Hypothalamus (tissue), 51 donors: Measurements from ENCODE around the gene ATP11A.

Source experiments
- DNase-seq, 51 donors: peaks; one replicate each; lab custom pipeline; 2025; lab: John Stamatoyannopoulos, UW

The ATP11A gene

DNA sequence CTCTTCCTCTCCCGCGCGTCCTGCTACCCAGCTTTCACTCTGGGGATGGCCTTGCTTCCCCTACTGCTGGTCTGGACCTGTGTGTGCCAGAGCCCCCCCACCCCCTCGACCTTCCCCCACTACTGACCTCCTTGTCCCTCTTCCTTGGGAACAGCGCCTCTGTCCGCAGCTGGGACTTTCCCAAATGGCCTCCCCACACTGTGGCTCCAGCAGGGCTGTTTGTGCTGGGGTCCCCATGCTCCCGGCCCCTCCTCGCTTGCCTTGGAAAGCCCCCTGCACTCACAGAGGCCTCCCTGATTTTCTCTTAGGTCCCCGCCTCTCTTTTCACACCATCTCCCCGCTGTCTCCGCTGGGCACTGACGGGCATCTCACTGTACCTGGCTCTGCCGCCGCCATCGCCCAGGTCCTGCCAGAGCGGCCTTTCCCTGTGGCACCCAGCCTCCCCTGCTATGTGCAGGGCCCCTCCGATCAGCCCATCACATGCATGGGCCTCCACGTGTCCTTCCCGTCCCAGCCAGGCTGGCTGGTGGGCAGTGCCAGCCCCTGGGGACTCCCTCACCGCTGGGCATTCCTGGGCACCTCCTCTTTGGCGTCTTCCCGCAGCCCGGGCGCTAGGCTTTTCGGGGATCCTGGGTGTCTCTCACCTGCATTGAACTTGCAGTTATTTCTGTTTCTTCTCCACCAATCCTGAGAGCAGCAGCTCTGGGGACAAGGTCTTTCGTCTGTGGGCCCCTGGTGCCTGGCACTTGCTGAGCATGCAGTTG is 118.7 kb downstream of the ATP11A start:
- DNase-seq, result no peak

DNA sequence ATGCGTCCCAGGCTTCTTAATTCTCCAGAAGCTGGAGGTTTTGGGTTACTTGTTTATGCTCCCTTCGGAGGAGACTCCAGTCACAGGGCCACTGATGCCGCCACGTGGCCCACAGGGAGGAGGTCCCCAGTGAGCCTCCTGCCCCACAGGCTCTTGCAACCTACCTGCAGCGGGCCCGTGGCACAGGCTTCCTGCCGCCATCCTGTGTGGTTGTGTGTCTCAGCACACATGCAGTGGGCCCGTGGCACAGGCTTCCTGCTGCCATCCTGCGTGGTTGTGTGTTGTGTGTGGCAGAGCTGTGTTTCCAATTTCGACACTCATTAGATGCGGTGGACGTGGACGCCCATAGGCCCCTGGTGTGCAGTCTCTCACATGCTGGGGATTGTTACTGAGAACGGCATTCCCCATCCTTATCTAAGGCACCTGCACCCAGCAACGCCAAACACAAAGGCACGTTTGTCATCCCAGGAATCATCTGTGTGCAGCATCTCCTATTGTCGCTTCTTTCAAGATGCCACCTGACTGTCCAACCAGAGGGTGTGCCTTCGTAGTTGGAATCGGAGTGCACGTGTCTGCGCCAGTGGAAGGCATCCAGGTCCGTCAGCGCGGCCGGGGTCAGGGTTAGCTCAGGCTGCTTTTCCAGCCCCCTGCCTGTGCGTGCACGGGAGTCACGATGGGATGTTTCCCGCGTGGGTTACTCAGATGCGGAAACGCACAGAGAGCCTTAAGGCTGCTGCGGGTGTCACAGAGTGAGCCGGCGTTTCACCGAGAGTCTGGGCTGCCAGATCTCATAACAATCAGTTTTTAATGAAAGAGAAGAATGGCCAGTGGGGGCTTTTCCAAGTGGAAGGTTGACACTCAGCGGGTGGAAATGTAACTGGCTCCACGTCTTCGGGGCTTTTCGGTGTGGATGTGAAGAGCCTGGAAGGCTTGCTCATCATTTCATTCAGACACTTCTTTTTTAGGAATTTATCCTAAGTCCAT is 119.8 kb downstream of the ATP11A start:
- no peak for DNase-seq

DNA sequence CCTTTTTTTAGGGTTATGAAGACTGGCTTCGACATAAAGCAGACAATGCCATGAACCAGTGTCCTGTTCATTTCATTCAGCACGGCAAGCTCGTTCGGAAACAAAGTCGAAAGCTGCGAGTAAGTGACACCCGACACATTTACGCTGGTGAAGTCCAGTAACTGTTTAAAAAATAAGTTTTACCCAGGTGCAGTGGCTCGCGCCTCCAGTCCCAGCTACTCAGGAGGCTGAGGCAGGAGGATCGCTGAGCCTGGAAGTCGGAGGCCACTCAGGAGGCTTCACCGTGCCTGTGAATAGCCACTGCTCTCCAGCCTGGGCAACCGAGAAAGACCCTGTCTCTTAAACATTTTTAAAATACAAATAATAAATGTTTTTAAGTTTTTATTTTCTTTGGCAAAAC is 120.8 kb downstream of the ATP11A start:
- DNase-seq, result no peak

DNA sequence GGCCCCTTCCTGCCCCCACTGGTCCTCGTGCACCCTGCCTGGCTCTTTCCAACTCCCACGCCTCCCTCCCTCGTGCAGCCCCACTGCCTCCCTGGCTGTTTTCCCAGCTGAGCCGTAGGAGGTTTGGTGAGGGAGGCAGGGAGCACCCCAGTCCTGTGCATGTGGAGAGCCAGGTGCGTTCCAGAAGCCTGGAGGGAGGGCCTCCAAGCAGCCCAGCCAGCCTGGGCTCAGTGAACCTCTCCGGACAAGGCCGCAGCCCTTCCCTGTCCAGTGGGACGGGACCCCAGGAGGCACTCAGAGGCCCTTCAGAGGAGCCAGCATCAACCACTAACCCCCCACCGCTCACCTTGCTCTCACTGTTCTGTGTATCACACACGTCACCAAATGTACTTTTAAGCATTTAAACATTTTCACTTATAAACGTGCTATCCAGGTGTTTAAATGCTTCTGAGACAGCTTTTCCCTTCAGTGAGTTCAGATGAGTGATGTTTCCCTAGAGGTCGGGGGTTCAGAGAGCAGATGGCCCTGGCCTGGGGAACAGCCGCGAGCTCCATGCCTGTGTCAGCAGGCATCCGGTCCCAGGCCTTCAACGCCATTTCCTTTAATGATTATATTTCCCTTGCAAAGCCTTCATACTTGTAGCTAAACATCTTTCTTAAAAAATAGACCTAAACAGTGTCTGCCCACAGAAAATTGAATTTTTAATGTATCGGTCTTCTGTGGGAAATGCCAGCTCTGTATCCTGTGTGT is 122.6 kb downstream of the ATP11A start:
- DNase-seq, result no peak

DNA sequence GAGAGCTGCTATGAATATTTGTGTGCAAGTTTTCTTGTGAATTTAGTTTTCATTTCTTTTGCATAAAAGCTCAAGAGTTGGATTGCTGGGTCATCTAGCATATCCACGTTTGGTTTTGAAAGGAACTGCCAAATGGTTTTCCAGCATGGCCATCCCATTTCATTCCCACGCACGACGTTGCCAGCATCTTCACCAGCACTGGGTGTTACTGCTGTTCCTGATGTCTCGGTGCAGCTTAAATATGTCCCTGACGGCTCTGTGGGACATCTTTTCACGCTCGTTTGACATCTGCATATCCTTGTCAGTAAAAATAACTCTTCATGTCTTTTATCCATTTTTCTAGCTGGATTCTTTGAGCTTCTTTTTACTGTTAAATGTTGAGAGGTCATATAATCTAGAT is 123.7 kb downstream of the ATP11A start:
- no peak for DNase-seq

DNA sequence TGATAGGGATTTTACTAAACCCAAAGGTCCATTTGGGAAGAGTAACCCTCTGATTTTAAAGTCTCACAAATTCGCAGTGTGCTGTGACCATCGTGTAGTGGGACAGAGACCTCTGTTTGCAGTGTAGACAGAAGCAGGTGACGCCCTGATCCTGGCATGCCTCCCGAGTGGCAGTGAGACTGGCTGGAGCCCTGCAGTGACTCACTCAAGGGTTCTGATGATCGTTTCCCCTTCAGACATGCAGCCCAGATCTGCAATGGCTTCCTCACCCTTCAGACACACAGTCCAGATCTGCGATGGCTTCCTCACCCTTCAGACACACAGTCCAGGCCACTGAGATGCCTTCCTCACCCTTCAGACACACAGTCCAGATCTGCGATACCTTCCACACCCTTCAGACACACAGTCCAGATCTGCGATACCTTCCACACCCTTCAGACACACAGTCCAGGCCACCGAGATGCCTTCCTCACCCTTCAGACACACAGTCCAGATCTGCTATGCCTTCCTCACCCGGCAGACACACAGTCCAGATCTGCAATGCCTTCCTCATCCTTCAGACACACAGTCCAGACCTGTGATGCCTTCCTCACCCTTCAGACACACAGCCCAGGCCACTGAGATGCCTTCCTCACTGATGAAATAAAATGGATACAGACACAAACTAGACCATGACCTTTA is 125.2 kb downstream of the ATP11A start:
- DNase-seq, result no peak

DNA sequence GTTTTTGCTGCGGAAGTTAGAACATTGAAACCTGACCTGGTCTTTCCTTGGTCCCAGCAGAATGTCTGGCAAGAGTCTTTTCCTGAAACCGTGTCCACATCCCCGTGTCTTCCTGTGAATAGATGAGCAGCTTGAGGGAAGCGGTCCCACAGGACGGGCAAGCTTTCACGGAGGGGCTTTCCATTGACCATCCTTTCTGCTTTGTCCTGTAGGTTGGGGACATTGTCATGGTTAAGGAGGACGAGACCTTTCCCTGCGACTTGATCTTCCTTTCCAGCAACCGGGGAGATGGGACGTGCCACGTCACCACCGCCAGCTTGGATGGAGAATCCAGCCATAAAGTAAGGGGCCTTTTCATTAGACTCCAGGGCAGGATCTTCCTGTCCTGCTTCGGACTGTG is 126.0 kb downstream of the ATP11A start:
- no peak for DNase-seq

DNA sequence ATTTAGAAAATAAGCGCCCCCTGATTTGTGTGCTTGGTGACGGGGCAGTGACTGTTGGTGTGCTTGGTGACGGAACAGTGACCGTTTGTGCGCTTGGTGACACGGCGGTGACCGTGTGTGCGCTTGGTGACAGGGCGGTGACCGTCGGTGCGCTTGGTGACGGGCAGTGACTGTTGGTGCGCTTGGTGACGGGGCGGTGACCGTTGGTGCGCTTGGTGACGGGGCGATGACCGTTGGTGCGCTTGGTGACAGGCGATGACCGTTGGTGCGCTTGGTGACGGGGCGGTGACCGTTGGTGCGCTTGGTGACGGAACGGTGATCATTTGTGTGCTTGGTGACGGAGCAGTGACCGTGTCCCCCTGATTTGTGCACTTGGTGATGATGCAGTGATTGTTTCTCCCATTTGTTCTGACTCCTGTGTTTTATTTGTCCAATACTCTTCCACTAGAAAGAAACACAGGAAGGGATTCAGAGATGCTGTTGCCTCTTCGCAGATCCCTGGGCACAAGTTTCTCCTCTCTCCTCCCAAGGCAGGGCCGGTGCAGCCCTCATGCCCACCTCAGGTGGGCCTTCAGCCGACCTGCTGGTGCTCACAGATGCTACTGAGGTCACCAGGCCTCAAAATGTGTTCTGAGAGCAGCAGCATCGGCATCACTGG is 128.3 kb downstream of the ATP11A start:
- no peak for DNase-seq

DNA sequence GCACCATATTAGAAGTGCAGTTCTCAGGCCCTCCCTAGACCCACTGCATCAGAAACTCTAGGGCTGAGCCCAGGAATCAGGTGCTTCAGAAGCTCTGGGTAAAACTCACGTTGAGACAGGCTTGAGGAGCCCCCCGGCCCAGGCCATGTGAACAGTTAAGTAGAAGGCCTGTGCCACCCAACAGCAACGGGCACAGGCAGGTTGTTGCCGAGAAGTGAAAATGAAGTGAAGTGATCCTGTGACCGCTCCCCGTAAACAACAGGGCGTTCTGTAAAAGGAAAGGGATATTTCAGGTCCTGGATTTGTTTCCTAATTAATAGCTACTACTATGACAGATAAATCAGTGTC is 128.8 kb downstream of the ATP11A start:
- no peak for DNase-seq

DNA sequence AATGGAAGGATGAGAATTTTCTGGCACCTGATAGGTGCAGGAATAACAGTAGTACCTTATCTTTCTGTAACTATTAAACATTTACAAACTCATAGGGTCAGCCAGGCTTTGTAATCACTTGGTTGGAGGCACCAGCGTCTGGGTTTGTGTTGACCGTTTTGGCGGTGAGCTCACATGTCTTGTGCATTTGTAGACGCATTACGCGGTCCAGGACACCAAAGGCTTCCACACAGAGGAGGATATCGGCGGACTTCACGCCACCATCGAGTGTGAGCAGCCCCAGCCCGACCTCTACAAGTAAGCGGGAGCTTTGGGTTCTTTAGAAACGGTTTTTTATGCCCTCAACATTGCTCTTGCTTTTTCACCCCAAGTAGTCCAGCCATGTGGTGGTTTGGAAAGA is 129.3 kb downstream of the ATP11A start:
- DNase-seq, result no peak

DNA sequence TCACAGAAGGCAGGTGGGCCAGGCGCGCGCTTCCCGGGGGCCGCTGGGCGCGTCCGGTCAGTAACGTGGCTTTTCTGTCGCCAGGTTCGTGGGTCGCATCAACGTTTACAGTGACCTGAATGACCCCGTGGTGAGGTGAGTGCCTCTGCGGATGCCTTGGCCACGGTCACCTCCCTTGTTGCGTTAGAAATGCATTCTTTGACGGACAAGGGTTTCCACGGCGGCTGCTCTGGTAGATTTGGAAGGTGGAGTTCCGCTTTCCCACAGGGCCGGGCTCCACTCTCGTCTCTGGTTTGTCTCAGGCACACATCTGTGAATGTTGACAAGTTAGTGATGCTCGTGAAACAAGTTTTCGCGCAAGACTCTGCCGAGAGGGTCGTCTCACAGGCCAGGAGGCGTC is 130.0 kb downstream of the ATP11A start:
- DNase-seq, result no peak

DNA sequence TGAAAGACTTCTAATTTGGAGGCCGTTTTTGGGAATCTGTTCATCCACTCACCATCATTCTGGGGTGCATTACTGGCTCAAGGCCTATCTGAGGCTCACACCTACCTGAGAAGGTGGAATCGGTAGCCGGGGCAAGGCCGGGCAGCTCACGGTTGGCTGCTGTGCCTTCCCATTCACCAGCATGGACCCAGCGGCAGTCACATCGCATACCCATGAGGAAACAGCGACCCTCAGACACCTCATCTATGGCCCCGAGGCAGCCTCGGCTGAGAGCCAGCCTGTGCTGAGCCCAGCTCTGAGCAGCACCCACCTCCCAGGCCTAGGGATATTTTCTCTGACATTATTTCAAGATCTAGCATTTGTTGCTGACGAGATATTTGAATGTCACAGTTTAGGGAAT is 130.5 kb downstream of the ATP11A start:
- no peak for DNase-seq

DNA sequence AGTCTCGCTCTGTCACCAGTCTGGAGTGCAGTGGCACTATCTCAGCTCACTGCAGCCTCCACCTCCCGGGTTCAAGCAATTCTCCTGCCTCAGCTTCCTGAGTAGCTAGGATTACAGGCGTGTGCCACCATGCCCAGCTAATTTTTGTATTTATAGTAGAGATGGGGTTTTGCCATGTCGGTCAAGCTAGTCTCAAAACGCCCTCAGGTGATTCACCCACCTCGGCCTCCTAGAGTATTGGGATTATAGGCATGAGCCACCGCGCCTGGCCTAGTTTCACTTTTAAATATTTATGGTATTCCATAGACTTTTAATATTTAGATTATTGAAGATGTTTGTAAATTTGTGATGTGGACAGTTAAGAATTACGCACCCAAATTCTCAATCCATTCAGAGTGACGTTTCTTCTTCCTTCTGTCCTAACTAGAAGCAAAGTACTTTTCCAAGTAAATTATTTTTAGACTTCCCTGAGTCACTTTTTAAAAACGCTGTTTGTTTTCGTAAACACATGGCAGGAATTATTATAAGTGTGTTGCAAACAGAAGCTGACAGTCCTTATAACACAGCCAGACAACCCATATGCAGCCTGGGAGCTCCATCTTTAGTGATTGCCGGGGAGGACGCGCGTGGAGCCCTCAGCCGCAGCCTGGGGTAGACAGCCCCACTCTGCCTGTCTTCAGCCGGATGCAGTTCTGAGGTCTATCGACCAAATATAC is 131.7 kb downstream of the ATP11A start:
- no peak for DNase-seq

DNA sequence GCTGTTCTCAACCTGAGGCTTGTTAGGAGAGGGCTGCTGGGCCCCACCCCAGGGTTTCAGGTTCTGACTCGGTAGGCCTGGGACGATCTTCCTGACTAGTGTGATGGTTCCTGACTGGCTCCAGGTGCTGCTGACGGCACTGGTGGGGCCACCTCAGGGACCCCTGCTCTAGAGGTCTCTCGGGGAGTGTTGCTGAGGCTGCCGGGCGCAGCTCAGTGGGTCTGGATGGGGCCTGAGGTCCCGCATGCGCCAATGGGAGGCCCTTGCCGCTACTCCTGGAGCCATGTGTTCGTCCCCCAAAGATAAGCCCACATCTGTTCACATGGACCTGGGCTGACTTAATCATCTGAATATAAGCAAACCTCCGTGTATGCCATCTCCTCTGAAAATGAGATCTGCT is 133.0 kb downstream of the ATP11A start:
- DNase-seq, result no peak

DNA sequence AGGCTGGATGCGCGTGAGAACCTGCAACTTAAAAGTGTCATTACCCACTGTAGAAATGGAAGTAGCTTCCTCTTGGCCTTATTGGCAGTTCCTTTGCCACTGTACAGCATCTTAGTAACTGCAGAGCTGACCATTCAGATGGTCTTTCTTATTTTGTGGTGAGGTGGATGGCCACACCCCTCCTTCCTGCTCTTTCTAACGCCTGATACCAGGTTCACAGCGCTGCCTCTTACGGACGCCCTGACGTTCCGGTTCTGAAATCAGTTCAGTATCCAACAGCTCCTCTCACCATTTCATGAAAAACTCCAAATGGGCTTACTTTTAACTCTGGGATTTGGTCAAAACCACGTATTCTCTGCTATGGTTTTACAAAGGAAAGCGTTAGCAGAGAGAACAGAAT is 134.6 kb downstream of the ATP11A start:
- no peak for DNase-seq

DNA sequence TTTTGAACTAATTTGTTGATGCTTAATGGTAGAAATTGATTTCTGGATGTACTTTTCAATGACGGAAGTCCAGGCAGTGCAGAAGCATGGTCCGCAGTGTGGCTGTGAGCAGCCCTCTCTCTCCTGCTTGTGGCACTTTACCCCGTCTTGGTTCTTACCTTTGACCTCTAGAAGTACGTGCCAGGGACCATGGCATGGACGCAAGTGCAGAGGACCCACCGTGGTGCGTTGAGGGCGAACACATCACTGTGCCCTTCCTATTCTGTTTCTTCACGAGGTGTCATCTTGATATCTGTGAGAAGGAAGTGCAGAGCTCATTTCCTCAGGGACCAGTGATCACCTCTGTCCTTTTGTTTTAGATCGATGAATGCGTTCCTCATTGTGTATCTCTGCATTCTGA is 135.2 kb downstream of the ATP11A start:
- no peak for DNase-seq

DNA sequence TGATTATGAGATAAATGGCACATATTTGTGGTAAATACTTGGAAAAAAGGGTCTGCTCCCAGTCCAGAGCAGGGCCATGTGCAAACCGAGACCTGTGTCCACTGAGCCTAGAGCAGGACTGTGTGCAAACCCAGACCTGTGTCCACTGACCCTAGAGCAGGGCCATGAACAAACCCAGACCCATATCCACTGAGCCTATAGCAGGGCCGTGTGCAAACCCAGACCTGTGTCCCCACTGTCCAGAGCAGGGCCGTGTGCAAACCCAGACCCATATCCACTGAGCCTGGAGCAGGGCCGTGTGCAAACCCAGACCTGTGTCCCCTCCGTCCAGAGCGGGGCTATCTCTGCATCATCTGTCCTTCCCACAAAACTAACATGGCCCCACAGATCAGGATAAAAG is 136.0 kb downstream of the ATP11A start:
- DNase-seq, result no peak

DNA sequence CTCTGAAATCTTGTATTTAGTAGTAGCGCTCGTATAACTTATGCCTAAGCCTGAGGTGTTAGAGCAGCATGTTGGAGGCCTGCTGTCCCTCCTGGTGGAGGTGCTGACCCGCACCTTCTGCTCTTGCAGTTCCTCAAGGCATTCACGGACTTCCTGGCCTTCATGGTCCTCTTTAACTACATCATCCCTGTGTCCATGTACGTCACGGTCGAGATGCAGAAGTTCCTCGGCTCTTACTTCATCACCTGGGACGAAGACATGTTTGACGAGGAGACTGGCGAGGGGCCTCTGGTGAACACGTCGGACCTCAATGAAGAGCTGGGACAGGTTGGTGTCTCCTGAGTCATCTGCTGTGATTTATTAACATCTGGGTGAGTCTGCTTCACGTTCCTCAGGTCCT is 136.7 kb downstream of the ATP11A start:
- DNase-seq, result no peak

DNA sequence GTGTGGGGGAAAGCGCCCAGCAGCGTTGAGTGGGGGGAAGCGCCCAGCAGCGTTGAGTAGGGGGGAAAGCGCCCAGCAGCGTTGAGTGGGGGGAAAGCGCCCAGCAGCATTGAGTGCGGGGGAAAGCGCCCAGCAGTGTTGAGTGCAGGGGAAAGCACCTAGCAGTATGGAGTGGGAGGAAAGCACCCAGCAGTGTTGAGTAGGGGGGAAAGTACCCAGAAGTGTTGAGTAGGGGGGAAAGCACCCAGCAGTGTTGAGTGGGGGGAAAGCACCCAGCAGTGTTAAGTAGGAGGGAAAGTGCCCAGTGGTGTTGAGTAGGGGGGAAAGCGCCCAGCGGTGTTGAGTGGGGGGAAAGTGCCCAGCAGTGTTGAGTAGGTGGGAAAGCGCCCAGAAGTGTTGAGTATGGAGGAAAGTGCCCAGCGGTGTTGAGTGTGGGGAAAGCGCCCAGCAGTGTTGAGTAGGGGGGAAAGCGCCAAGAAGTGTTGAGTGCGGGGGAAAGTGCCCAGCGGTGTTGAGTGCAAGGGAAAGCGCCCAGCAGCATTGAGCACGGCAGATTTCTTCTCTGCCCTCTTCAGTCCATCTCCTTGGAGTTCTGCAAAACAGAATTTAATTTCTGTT is 138.4 kb downstream of the ATP11A start:
- DNase-seq, result no peak
